GM20431 (cell line): ENCODE data around the gene INO80E.
"Not testable (repeated sequence)": the region's sequence is repeated elsewhere in the genome, so short reads cannot be mapped to it uniquely, and the experiment has no call there.

Experiments used
- in situ Hi-C: fragments of 300-500 bp; cut with MseI, MboI; formaldehyde crosslinking; loops from one replicate; pipeline ENCODE4 v1.15.0; 2020; ENCODE audit warnings: low sequenced_read_pairs; ENCODE audit not compliant: unreplicated experiment

INO80E gene

GRCh38 chr16:30027588-30028437, 31.8 kb downstream of the INO80E start:
- in situ Hi-C loops, result no loop called here

GRCh38 chr16:30028438-30029076, 32.5 kb downstream of the INO80E start:
- in situ Hi-C loops, result no loop called here

- in situ Hi-C loops, result no loop called here
These were observed 34.1 kb downstream of the INO80E start for GRCh38 chr16:30030011-30030685.

- in situ Hi-C loops, result no loop called here
These were observed 34.9 kb downstream of the INO80E start, which contains the start of gene TLCD3B for GRCh38 chr16:30030841-30031413. Gene TLCD3B (minus strand): TSS chr16:30031271. CDS start chr16:30030527, 744 bp downstream.

- in situ Hi-C loops, result no loop called here
These were observed 35.5 kb downstream of the INO80E start for GRCh38 chr16:30031477-30031918.

GRCh38 chr16:30032083-30032819, 36.2 kb downstream of the INO80E start:
- in situ Hi-C loops, result no loop called here

GRCh38 chr16:30033270-30033669, 37.2 kb downstream of the INO80E start:
- in situ Hi-C loops, result no loop called here

- in situ Hi-C loops, result no loop called here
These were observed 44.2 kb downstream of the INO80E start for GRCh38 chr16:30040221-30040620.

GRCh38 chr16:30040690-30041089, 44.6 kb downstream of the INO80E start:
- in situ Hi-C loops, result not testable (repeated sequence)

- in situ Hi-C loops, result no loop called here
These were observed 45.8 kb downstream of the INO80E start for GRCh38 chr16:30041841-30042240.

GRCh38 chr16:30046178-30046577, 50.1 kb downstream of the INO80E start:
- in situ Hi-C loops, result no loop called here

- in situ Hi-C loops, result no loop called here
These were observed 50.5 kb downstream of the INO80E start for GRCh38 chr16:30046588-30046987.

- in situ Hi-C loops, result no loop called here
These were observed 53.8 kb downstream of the INO80E start for GRCh38 chr16:30049871-30050270.

- in situ Hi-C loops, result no loop called here
These were observed 55.5 kb downstream of the INO80E start for GRCh38 chr16:30051518-30051917.

GRCh38 chr16:30052671-30053372, 56.8 kb downstream of the INO80E start:
- in situ Hi-C loops, result no loop called here

- in situ Hi-C loops, result no loop called here
These were observed 57.5 kb downstream of the INO80E start for GRCh38 chr16:30053376-30054015.

GRCh38 chr16:30054451-30054850, 58.4 kb downstream of the INO80E start:
- in situ Hi-C loops, result no loop called here

- in situ Hi-C loops, result no loop called here
These were observed 59.0 kb downstream of the INO80E start for GRCh38 chr16:30054959-30055553.
